Mucosa of gallbladder (tissue), 1 donor: ENCODE data around the gene GLRX. TPM values are rescaled to one million over a fixed set of nuclear protein-coding genes. Genes with fewer than 3 reads are reported as not detected.
"Not testable (repeated sequence)": the region's sequence is repeated elsewhere in the genome, so short reads cannot be mapped to it uniquely, and the experiment has no call there.

Source experiments
- DNase-seq: peaks from one replicate; pipeline ENCODE4 v3.0.0-alpha.2; 2020; ENCODE audit warnings: low spot score
- total RNA-seq: library from RNA; stranded (reverse); gene quantifications from one replicate; pipeline ENCODE4 v1.2.1, GENCODE V29; 2021
- donor health status: DM: no; HTN: no; CAD: no.

Gene GLRX, protein sequence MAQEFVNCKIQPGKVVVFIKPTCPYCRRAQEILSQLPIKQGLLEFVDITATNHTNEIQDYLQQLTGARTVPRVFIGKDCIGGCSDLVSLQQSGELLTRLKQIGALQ
- total RNA-seq: 64.4 TPM

DNA sequence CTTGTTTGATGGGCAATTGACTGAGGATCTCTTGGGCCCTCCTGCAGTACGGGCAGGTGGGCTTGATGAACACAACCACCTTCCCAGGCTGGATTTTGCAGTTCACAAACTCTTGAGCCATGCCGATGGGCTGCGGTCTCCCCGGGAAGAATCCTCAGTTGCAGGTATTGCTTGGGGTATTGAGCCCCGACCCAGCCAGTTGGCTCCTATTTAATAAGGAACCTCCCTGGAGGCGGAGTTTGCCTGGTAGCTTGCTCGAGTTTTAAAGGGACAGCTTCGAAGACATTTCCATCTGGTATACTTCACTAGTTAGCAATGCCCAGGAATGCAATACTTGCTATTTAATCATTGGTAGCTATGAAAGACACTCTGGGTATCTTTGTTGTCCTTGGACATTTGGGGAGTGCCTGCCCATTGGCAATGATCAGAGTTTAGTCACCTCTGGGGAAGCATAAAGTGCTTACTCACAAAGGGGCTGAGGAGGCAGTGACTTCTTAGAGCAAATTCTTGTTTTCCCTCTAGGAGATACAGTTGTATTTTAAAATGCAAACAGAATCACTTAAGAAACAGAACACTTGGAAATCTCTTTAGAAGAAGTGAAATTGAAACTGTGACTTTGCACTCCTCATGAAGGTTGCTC is at the start of gene GLRX:
Gene GLRX (minus strand): TSS at position 185 of the 640 bp plus-strand sequence. CDS start 64 bp downstream, at position 121.
- DNase-seq: peak; percentile 83

DNA sequence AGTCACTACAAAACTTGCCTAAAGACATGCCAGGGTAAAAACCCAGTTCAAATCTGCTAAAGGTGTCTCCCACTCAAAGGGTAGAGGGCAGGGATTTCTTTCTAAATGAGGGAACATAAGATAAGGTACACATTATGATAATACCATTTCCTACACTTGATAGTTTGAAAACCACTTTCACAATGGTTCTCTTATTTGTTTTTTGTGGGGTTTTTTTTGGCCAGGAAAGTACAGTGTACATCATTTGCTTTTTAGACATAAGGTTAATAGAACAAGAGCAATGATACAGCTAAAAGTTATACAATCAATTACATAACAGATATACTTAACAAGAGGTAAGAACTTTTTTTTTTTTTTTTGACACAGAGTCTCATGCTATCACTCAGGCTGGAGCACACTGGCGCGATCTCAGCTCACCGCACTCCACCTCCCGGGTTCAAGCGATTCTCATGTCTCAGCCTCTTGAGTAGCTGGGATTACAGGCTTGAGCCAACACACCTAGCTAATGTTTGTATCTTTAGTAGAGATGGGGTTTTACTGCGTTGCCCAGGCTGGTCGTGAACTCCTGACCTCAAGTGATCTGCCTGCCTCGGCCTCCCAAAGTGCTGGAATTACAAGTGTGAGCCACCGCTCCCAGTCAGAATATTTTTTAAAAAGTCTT is 48.8 kb upstream of the GLRX start:
- DNase-seq: no peak

DNA sequence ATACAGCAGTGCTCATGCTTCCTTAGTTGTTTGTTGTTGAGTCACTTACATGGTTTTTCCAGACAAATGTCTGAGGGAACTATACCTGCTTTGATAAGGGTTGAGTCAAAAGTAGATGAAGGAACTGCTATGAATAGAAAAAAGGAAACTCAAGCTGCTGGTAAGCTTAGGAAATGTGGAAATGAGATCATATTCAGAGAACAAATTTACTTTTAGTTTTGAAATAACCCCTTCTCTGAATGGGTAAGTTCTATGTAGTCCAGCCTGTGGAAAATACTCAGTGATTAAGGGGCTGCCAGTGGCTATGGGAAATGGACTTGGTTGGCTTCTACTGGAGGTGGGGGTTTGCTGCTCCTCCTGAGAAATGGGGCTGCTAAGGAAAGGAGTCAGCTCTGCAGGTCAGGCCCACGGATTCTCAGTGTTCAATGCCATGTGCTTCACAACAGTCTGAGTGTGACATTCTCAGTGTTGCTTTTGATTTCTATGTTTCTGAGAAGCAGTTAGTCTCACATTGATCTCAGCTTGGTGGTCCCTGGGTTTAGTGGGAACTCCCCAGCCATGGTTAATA is 47.7 kb upstream of the GLRX start:
- no peak for DNase-seq

DNA sequence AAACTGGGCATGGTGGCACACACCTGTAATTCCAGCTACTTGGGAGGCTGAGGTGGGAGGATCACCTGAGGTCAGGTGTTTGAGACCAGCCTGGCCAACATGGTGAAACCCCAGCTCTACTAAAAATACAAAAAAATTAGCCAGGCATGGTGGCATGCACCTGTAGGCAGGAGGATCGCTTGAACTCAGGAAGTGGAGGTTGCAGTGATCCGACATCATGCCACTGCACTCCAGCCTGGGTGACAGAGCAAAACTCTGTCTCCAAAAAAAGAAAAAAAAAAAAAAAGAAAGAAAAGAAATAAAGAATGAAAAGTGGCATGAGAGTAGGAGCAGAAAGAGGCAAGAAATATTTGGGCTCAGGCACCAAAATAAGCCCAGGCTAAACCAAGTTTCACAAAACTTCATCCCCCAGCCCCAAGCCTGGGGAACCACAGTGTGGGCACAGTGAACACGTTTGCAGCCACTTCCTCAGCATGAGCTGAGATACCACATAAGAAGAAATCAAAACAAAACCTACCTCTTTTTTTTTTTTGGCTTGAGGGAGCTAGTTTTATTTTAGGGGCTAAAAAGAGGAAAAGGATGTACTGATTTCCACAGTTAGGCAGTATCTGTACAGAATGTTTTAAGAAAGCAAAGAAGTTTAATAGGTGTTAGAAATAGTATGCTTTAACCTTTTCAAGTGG is 46.8 kb upstream of the GLRX start:
- not testable (repeated sequence) for DNase-seq

DNA sequence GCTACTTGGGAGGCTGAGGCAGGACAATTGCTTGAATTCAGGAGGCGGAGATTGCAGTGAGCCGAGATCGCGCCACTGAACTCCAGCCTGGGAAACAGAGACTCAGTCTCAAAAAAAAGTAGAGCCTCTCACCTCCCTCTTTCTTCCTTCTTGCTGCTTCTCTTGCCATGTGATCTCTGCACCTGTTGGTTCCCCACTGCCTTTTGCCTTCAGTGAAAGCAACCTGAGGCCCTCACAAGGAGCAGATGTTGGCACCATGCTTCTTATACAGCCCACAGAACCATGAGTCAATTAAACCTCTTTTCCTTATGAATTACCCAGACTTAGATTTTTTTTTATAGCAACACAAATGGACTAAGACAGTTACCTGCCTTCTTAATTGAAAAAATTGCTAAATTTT is 45.6 kb upstream of the GLRX start:
- DNase-seq: no peak

DNA sequence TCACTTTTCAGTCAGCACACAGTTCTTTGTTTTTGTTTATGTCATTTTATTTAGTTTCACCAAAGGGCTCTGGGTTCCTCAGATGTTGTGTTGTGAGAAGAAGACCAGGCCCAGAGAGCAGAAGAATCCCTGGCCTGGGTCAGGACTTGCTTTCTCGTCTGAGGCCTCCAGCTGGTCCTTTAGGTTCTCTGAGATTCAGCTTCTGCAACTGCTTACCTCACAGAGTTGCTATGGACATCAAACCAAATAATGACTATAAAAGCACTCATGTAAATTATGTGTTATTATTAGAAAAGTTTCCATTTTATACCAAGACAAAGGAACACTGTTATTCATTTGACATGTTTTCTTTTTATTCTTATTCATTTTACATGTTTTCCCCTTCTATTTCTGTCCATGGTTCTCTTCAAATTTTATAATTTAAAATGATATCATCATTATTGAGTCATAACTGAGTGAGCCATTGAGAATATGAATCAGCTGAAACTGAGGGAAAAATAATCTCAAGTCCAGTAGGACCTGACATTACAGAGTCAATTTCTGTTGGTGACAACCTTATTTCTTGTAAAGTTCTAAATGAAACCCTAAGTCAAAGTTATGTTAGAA is 44.0 kb upstream of the GLRX start:
- DNase-seq: no peak

DNA sequence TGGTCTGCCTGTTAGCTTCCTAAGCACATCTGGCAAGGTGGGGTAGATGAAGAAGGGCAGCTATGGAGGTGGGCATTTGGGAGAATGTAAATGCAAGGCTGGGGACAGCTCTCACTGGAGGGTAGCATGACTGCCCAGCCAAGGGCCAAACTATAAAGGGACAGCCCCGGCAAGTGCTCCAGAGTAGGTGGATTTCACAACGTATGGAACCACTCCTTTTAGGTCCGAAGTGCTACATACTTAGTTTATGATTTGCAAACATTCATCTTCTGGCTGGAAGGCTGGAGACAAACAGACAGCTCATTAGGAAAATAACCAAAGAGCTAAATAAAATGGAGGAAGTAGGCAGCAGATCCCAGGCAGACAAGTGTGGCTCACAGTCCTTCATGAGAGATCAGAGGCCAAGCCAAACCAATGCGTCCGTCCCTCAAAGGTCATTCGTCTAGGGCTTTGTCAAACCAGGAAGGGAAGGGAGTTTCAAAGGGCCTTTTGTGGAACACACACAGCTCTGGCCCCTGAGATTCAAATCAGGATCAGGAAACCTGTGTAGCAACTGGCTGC is 42.5 kb upstream of the GLRX start:
- no peak for DNase-seq

DNA sequence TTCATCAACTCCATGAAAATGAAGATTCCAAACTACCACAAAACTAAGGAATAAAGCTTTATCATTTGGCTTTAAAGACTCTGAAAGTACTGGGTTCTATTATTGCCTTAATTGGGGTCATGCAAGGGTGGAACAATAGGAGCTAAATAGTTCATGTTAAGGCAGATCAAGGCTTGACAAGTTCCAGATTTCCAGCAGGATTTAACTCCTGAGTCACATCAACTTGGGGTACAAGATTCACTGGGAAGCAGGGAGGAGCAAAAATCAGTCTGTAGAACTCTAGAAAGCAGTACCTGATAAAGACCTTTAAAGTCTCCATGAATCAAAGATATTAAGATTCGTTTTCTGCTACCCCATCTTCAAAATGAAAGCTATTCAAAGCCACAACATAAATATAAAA is 41.9 kb upstream of the GLRX start:
- no peak for DNase-seq

DNA sequence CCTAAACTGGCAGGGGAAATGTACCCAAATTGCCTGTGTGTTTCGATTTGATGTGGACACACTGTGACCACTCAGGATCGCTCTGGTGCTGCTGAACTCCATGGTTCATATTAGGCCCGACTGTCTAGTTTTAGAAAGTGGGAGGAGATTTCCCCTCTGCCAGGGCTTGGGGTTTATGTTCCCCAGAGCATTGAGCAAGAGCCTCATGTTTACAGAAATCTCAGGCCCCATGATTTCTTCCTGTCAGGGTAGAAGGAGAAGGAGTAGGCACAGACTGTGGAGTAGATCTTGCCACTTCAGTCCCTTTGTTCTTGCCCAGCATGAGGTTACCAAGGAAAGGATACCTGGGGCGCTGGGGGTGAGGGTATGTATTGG is 40.8 kb upstream of the GLRX start:
- peak; percentile 38 for DNase-seq

DNA sequence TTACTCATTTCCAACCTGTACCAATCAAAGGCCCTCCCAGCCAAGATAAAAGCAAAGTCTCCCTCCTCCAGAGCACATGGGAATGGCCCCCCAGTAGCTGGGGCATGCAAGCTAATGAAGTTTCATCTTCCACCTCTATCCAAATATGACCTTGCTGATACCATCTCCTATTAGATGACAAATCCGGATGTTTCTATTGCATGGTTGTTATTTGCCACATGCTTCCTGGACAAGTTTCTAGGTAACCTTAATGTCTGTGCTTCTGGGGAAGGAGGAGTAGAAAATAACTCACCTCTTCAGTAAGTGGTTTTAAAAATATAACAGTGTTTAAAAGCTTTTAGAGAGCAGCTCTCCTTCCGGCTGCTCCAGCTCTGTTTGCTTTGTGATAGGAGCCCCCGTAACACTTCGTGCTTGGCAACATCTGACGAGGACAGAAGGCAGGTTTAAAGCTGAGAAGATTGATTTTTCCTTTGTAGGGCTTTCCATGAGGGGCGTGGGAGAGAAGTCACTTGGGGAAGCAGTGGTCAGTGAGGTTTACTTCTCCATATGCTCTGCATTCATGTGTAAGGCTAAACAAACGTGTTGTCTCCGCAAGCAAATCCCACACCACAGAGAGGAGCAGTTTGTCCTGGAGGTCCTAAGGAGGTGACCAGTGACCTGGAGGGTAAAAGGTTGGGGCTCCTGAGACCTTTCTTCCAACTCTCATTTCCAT is 40.3 kb upstream of the GLRX start:
- DNase-seq: no peak

DNA sequence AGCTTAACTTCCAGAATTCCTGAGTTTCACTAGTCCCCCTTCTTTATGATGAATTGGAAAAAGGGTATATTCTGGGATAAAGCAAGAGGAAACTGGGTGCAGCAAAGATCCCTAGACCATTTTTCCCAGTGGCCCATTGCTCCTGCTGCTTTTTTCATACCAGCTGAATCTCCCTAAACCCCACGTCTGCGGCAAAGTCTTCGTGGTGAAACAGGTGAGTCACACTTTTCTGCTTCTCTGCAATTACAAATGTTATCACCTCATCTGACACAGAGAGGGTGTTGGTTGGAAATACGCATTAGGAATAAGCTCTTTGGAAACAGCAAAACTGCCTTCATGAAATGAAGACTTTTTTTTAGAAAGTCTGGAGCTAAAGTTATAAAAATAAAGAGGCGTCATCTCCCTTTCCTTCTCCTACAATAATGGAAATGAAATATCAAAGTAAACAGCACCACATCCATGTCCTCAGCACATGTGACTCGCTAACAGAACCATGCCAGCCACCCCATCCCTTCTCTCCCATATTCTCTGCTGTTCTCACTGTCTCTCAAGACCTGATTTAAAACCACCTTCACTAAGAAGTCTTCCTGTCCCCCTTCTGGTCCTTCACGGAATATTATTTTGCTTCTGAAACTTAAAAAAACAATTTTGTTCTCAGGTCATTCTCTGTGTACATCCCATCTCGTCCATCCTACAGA is 39.5 kb upstream of the GLRX start:
- no peak for DNase-seq

DNA sequence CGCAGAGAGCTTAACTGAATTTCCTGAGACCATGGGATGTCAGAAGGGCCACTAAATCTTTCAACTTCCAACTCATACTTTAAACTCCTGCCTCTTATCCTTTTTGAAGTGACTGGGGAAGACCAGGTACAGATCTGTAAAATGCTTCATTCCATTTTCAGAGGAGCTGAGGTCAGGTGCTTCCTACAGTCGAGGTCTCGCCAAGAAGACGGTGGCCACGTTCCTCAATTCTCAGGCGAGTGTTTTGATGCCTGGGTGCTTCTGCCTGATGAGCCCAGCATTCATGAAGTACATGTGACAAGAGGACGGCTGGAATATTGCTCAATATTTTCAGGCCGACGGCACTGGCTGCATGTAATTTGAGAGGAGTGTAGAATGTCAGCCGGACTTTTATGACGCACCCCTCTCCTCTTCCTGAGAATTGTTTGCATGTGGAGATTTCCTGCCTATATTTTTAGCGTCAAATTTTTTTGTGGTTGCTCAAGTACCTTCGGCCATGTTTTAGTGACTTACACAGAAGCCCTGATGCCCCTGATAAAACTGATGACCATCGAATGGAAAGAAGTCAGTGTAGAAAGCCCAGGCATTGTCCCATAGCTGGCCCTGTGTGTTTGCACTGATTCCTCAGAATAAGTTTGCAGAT is 38.8 kb upstream of the GLRX start:
- peak; percentile 75 for DNase-seq

DNA sequence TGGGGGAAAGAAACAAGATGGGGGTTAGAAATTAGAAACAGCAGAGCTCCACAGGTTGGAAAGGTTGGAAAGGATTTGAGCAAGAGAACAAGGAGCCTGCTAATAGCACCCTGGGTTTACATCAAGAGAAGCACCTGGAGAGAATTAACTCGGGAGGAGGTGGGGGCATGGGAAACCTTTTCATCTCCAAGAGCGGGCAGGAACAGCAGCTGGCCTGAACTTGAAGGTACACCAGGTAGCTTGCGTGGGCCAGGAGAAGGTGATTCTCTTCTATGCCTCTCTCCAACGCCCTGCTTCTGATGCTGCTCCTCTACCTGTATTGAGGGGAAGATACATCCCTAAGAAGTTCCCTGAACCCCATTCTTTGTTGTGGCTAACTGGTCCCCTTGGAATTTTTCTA is 37.1 kb upstream of the GLRX start:
- no peak for DNase-seq

DNA sequence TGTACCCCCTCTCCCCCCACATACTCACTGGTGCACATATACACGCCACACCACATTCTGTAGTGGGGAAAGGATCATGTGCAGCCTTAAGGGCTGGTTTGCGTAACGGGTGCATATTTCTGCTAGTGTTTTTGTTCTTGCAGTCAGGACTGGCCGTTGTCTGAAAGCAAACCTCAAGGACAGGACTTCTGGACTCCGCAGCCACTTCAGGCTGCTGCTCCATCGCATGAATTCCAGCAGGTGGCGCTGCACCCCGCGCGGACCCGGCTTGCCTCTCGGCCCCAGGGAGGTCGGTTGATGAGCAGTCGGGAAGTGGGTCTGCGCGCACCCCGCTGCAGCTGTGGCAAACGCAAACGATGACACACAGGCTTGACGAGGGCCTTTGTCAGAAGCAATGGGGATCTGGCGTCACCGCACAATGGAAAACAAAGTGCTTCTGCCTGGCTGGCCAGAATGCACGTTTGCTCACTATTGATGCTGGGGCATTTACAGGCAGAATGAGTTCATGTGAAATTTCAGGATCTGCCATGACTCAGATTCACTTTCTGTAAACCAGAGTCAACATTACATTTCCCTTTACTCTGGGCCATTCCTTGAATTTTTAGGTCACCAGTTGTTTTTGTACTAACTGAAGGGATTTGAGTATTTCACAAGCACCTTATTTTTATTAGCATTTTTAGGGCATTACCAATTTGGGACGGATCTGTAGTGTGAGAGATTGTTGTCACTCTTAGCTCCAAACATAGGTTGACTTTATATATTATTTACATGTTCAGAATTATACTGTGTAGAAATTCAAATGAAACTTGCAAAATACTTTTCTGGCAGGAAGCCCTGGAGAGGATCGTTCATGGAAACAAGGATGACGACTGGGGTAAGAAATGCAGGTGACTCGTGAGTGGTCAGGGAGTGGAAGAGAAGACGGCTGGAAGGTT is 36.4 kb upstream of the GLRX start:
- DNase-seq: peak; percentile 86

DNA sequence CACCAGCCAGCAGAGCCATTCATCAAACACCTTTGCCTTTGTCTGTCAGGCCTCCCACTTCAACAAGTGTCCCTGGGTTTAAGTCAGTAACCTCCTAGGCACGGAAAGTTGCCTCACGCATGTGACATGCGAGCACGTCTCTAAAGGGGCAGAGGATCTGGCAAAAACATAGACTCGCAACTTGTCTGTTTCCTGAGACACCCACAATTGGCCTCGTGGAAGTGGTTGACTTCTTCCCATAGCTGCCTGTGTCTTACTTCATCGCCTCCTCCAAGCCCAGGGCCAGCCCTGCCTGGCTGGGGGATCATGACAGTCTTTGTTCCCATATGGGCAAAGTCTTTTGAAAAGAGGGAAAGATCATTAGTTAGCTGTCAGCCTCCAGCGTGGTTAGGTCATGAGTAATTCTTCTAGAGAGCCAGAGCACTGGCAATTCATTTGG is 35.5 kb upstream of the GLRX start:
- DNase-seq: peak; percentile 35

DNA sequence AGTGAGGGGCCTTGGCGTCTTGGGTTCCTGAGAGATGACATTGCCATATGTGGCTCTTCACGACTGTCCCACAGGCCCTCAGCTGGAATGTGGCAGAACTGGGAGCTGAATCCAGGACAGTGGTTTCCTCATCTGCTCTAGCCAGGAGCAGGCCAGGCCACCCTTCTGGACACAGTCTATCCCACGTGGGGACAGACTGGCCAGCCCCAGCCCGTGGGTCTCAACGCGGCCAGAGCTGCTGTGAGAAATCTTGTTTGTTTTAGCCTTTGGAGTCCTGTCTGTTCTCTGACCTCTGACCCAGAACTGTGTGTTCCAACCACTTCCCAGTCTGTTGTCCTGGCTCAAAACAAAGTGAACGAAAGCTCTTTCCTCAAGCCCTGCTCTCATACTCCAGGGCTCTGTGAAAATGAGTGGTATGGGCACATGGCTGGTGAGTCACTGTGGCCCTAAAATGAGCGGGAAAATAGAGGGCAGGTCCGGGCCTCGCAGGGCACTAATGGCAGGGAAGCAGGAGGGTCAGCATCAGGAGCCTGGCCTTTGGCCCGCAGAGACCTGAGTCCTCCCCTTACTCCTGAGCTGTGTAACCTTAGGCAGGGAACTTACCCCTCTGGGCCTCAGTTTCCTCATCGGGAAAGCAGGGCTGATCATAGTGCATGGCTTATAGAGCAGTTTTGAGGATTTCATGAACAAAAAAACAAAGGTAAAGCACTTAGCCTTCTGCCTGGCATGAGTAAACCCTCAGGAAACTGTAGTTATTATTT is 34.8 kb upstream of the GLRX start:
- peak; percentile 83 for DNase-seq

DNA sequence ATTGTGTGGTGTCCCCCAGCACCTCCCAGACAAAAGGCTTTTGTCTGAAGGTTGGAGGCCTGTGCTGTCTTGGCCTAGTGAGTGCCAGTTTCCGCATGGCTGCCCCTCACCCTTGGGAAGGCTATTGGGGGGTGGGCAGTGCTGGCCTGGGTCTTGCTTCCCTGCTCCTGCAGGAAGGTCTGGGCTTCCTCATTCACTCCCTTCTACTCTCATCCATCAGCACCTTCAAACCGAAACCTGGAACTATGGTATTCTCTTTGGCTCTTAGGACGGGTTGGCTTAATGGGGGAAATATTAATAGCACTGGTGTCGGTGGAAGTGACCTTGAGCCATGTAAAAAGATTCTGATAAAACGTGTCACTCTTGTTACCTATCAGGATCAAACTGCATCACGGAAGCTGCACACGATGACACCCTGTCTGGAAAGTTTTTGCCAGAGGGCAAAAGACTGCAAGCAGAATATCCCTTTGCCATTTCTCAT is 34.0 kb upstream of the GLRX start:
- DNase-seq: no peak

DNA sequence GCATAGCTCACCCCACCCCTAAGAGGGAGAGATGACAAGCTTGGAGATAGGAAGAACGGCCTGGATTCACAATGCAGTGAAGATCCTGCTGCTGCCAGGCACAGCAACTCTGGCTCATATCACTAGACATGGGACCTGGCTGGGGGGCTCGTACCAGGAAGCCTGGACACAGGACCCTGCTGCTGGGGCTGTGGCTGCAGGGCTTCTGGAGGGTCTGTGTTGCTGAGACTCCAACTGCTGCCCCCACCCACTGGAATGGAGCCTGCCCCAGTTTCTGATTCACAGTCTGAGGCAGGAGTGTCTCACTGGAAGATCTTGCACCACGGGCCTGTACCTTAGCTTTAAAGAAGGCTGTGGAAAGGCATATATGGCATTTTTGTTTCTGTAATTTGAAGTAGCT is 31.0 kb upstream of the GLRX start:
- no peak for DNase-seq
